ENCODE measurements around the gene RAB20.

GRCh38 chr13:110556224-110556606, 5.3 kb downstream of the RAB20 start:
- TF ChIP-seq CTCF (conservative IDR thresholded peaks at IDR 0.05) (no peak), ZFX (IDR thresholded peaks at IDR 0.05) (no peak)

All from C4-2B (cell line).